NCI-H226 (cell line): ENCODE measurements around the gene ZNF121.
A peak's percentile ranks its signal among the peaks of the same experiment; 100 is the strongest.

Experiments used
- DNase-seq: peaks from one replicate; pipeline ENCODE4 v3.0.0-alpha.2; 2015

The ZNF121 gene

GRCh38 chr19:9538183-9539058 lies 45.9 kb downstream of the ZNF121 start, which contains the start of gene ZNF426:
Gene ZNF426 (minus strand): TSS chr19:9538645. CDS start chr19:9536232, 2,413 bp downstream.
- DNase-seq = peak; percentile 90

- no peak for DNase-seq
These were observed 48.4 kb downstream of the ZNF121 start for GRCh38 chr19:9535934-9536333.

- peak; percentile 13 for DNase-seq
These were observed 52.4 kb downstream of the ZNF121 start for GRCh38 chr19:9531933-9532332.

- DNase-seq = no peak
These were observed 55.5 kb downstream of the ZNF121 start for GRCh38 chr19:9528757-9529336.

DNA sequence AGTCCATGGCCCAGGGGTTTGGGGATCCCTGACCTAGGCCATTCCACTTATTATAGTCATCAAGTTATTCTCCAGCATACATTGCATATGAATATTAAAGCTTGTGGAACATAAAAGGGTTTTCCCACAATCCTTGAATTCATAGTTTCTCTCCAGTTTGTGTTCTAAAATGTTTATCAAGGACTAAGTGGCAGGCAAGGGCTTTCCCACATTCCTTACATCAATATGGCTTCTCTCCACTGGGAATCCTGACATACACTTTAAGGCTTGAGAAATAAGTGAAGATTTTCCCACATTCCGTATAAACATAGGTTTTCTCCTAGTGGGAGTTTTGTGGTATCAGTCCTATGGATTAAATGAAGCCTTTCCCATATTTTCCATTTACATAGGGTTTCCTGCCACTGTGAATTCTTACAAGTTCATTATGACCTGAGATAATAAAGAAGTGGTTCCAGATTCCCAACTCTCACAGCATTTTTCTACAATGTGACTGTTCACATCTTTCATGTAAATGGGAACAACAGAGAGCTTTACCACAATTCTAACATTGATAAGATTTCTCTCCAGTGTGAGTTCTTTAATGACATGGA lies 60.3 kb downstream of the ZNF121 start:
- no peak for DNase-seq
